GM12891 (cell line): ENCODE results near the gene MAF.

ENCODE experiments used
- POLR2A ChIP-seq: IDR thresholded peaks from 2 replicates; pipeline ENCODE4 v1.6.1; 2011; ENCODE audit warnings: low read depth, low read length, control low read depth
- POLR2AphosphoS5 ChIP-seq: IDR thresholded peaks from 2 replicates; pipeline ENCODE4 v1.6.1; 2011; ENCODE audit warnings: low read depth, low read length, control low read depth
- SPI1 ChIP-seq: IDR thresholded peaks from 2 replicates; pipeline ENCODE4 v1.6.1; 2011; ENCODE audit warnings: low read depth, low read length, control low read depth
- TAF1 ChIP-seq: IDR thresholded peaks from 2 replicates; pipeline ENCODE4 v1.6.1; 2011; ENCODE audit warnings: low read depth, low read length, control low read depth

GRCh38 chr16:79573884-79574283, 26.7 kb downstream of the MAF start:
- TF ChIP-seq TAF1 (no peak), SPI1 (no peak), POLR2A (no peak), POLR2AphosphoS5 (no peak)
